Measurements from ENCODE around the gene EIF3J. TPM values are rescaled to one million over a fixed set of nuclear protein-coding genes. Genes with fewer than 3 reads are reported as not detected.
"Not testable (repeated sequence)": the region's sequence is repeated elsewhere in the genome, so short reads cannot be mapped to it uniquely, and the experiment has no call there.

EIF3J gene
- total RNA-seq, 1 donor from 2014 or later, result 47.7 TPM

- Histone ChIP-seq H3K4me3 (ENCODE audit: low read depth, low read length) (peak overlapping the region; percentile 75), H3K27me3 (ENCODE audit: control insufficient read depth, insufficient read depth, low read length) (no peaks in the 10 kb centered on the region)
- TF ChIP-seq CTCF (IDR thresholded peaks at IDR 0.05; ENCODE audit: insufficient read depth, low read length, poor library complexity, severe bottlenecking), result peak; percentile 49
These were observed 515 bp upstream of the EIF3J start for GRCh38 chr15:44536302-44536961.

GRCh38 chr15:44537735-44538240, 841 bp downstream of the EIF3J start:
- no peak for TF ChIP-seq CTCF (IDR thresholded peaks at IDR 0.05; ENCODE audit: insufficient read depth, low read length, poor library complexity, severe bottlenecking)
- Histone ChIP-seq H3K36me3 (ENCODE audit: control insufficient read depth, insufficient read depth, low read length) (no peaks in the 10 kb centered on the region), H3K27me3 (ENCODE audit: control insufficient read depth, insufficient read depth, low read length) (no peaks in the 10 kb centered on the region), H3K4me3 (ENCODE audit: low read depth, low read length) (peak overlapping the region; percentile 80)
- no peak for DNase-seq (ENCODE audit: low read depth)

More at GRCh38 chr15:44536302-44536961, 515 bp upstream of the EIF3J start:
- no peaks in the 10 kb centered on the region for H3K36me3 ChIP-seq (ENCODE audit: control insufficient read depth, insufficient read depth, low read length)
- DNase-seq (ENCODE audit: low read depth), result peak; percentile 56

GRCh38 chr15:44541282-44541958, 4.5 kb downstream of the EIF3J start:
- TF ChIP-seq CTCF (IDR thresholded peaks at IDR 0.05; ENCODE audit: insufficient read depth, low read length, poor library complexity, severe bottlenecking), result no peak
- H3K4me3 ChIP-seq (ENCODE audit: low read depth, low read length), result no peak overlapping the region
- H3K27me3 ChIP-seq (ENCODE audit: control insufficient read depth, insufficient read depth, low read length), result no peaks in the 10 kb centered on the region
- no peak for DNase-seq (ENCODE audit: low read depth)
- H3K36me3 ChIP-seq (ENCODE audit: control insufficient read depth, insufficient read depth, low read length), result no peaks in the 10 kb centered on the region

GRCh38 chr15:44542596-44542995, 5.6 kb downstream of the EIF3J start:
- Histone ChIP-seq H3K27me3 (ENCODE audit: control insufficient read depth, insufficient read depth, low read length) (no peaks in the 10 kb centered on the region), H3K36me3 (ENCODE audit: control insufficient read depth, insufficient read depth, low read length) (no peaks in the 10 kb centered on the region), H3K4me3 (ENCODE audit: low read depth, low read length) (no peak overlapping the region)
- no peak for DNase-seq (ENCODE audit: low read depth)
- TF ChIP-seq CTCF (IDR thresholded peaks at IDR 0.05; ENCODE audit: insufficient read depth, low read length, poor library complexity, severe bottlenecking), result no peak

GRCh38 chr15:44544745-44545144, 7.8 kb downstream of the EIF3J start:
- H3K27me3 ChIP-seq (ENCODE audit: control insufficient read depth, insufficient read depth, low read length); DNase-seq (ENCODE audit: low read depth); H3K36me3 ChIP-seq (ENCODE audit: control insufficient read depth, insufficient read depth, low read length); H3K4me3 ChIP-seq (ENCODE audit: low read depth, low read length): not testable (repeated sequence)

GRCh38 chr15:44545913-44546802, 9.2 kb downstream of the EIF3J start:
- no peak for DNase-seq (ENCODE audit: low read depth)

GRCh38 chr15:44549152-44549551, 12.2 kb downstream of the EIF3J start:
- not testable (repeated sequence) for DNase-seq (ENCODE audit: low read depth); H3K36me3 ChIP-seq (ENCODE audit: control insufficient read depth, insufficient read depth, low read length); H3K27me3 ChIP-seq (ENCODE audit: control insufficient read depth, insufficient read depth, low read length); H3K4me3 ChIP-seq (ENCODE audit: low read depth, low read length)

More at GRCh38 chr15:44545913-44546802, 9.2 kb downstream of the EIF3J start:
- peak; percentile 53 for TF ChIP-seq CTCF (IDR thresholded peaks at IDR 0.05; ENCODE audit: insufficient read depth, low read length, poor library complexity, severe bottlenecking)
- Histone ChIP-seq H3K27me3 (ENCODE audit: control insufficient read depth, insufficient read depth, low read length) (no peaks in the 10 kb centered on the region), H3K4me3 (ENCODE audit: low read depth, low read length) (no peak overlapping the region), H3K36me3 (ENCODE audit: control insufficient read depth, insufficient read depth, low read length) (no peaks in the 10 kb centered on the region)

Data from kidney epithelial cell (primary cell).